CD4-positive, alpha-beta T cell treated with Interleukin-2 at 100 ng/mL for 4 hours (primary cell): Measurements from ENCODE around the gene FNTB.

Experiments
- DNase-seq: peaks from one replicate; pipeline ENCODE4 v3.0.0-alpha.2; 2020; ENCODE audit warnings: low spot score

The FNTB gene

GRCh38 chr14:64983439-64984310 lies 3.0 kb upstream of the FNTB start:
- peak; percentile 66 for DNase-seq

- no peak for DNase-seq
These were observed 708 bp downstream of the FNTB start for GRCh38 chr14:64987438-64987767.

GRCh38 chr14:64990296-64990695 lies 3.6 kb downstream of the FNTB start:
- peak; percentile 32 for DNase-seq

GRCh38 chr14:64990939-64991338 lies 4.2 kb downstream of the FNTB start:
- DNase-seq: no peak

GRCh38 chr14:64992328-64992885 lies 5.7 kb downstream of the FNTB start:
- no peak for DNase-seq

GRCh38 chr14:64993266-64993930 lies 6.7 kb downstream of the FNTB start:
- DNase-seq: no peak

- no peak for DNase-seq
These were observed 7.8 kb downstream of the FNTB start for GRCh38 chr14:64994540-64994939.

- DNase-seq: no peak
These were observed 8.6 kb downstream of the FNTB start for GRCh38 chr14:64995291-64995690.

GRCh38 chr14:64997108-64997794 lies 10.6 kb downstream of the FNTB start:
- DNase-seq: no peak

GRCh38 chr14:64998455-64998931 lies 11.8 kb downstream of the FNTB start:
- no peak for DNase-seq

GRCh38 chr14:65000898-65001591 lies 14.3 kb downstream of the FNTB start:
- DNase-seq: no peak

- DNase-seq: no peak
These were observed 15.0 kb downstream of the FNTB start for GRCh38 chr14:65001723-65002122.

GRCh38 chr14:65002586-65003210 lies 16.0 kb downstream of the FNTB start:
- DNase-seq: no peak

- DNase-seq: no peak
These were observed 16.7 kb downstream of the FNTB start for GRCh38 chr14:65003394-65003793.

GRCh38 chr14:65006261-65006721 lies 19.6 kb downstream of the FNTB start:
- no peak for DNase-seq

GRCh38 chr14:65007202-65007601 lies 20.5 kb downstream of the FNTB start:
- no peak for DNase-seq

GRCh38 chr14:65010211-65010931 lies 23.7 kb downstream of the FNTB start:
- no peak for DNase-seq

GRCh38 chr14:65011538-65011937 lies 24.8 kb downstream of the FNTB start:
- DNase-seq: no peak

GRCh38 chr14:65012353-65012752 lies 25.7 kb downstream of the FNTB start:
- DNase-seq: no peak

- no peak for DNase-seq
These were observed 28.7 kb downstream of the FNTB start for GRCh38 chr14:65015391-65015790.

GRCh38 chr14:65016471-65016870 lies 29.8 kb downstream of the FNTB start:
- no peak for DNase-seq
